GM19193 (cell line): ENCODE measurements around the gene PLEKHA6.

ENCODE experiments used
- POLR2A ChIP-seq: IDR thresholded peaks from 4 replicates; pipeline ENCODE4 v1.6.1; 2011; ENCODE audit not compliant: insufficient read depth, insufficient read length; ENCODE audit errors: extremely low read depth

PLEKHA6 gene

GRCh38 chr1:204251286-204251685 lies 108.4 kb downstream of the PLEKHA6 start:
- TF ChIP-seq POLR2A, result no peak

GRCh38 chr1:204250428-204251030 lies 109.2 kb downstream of the PLEKHA6 start:
- no peak for TF ChIP-seq POLR2A

GRCh38 chr1:204249736-204250427 lies 109.8 kb downstream of the PLEKHA6 start:
- TF ChIP-seq POLR2A, result no peak

- TF ChIP-seq POLR2A, result no peak
These were observed 110.8 kb downstream of the PLEKHA6 start for GRCh38 chr1:204248954-204249353.

- TF ChIP-seq POLR2A, result no peak
These were observed 112.9 kb downstream of the PLEKHA6 start for GRCh38 chr1:204246876-204247275.

GRCh38 chr1:204242920-204243319 lies 116.8 kb downstream of the PLEKHA6 start:
- TF ChIP-seq POLR2A, result no peak

- no peak for TF ChIP-seq POLR2A
These were observed 117.8 kb downstream of the PLEKHA6 start for GRCh38 chr1:204241914-204242313.

- TF ChIP-seq POLR2A, result no peak
These were observed 118.7 kb downstream of the PLEKHA6 start for GRCh38 chr1:204241050-204241449.

- no peak for TF ChIP-seq POLR2A
These were observed 119.5 kb downstream of the PLEKHA6 start for GRCh38 chr1:204240233-204240632.

GRCh38 chr1:204232526-204232925 lies 127.2 kb downstream of the PLEKHA6 start:
- no peak for TF ChIP-seq POLR2A

GRCh38 chr1:204230211-204230610 lies 129.5 kb downstream of the PLEKHA6 start:
- TF ChIP-seq POLR2A, result no peak

- TF ChIP-seq POLR2A, result no peak
These were observed 130.8 kb downstream of the PLEKHA6 start for GRCh38 chr1:204228896-204229295.

- TF ChIP-seq POLR2A, result no peak
These were observed 131.5 kb downstream of the PLEKHA6 start for GRCh38 chr1:204227996-204228785.

GRCh38 chr1:204227351-204227750 lies 132.4 kb downstream of the PLEKHA6 start:
- TF ChIP-seq POLR2A, result no peak

GRCh38 chr1:204225841-204226735 lies 133.6 kb downstream of the PLEKHA6 start:
- TF ChIP-seq POLR2A, result no peak
